Omental fat pad (tissue), 4 donors: ENCODE data around the gene PDE12. TPM values are rescaled to one million over a fixed set of nuclear protein-coding genes. Genes with fewer than 3 reads are reported as not detected.
"Not testable (repeated sequence)": the region's sequence is repeated elsewhere in the genome, so short reads cannot be mapped to it uniquely, and the experiment has no call there.

ENCODE experiments used
- ATAC-seq: fragments of 150-250 bp; one replicate; pipeline ENCODE4 v1.9.1; 2016; ENCODE audit warnings: mild to moderate bottlenecking, moderate library complexity; ENCODE audit not compliant: low FRiP score
- DNase-seq: peaks from one replicate; pipeline ENCODE4 v3.0.0-alpha.2; 2019; ENCODE audit warnings: low spot score
- small RNA-seq: library from RNA; depleted of rRNA; stranded (forward); fragments of <200 nt; gene quantifications from one replicate; pipeline ENCODE3, GENCODE V24; 2016
- total RNA-seq, 4 donors: library from RNA; depleted of rRNA; stranded (reverse); fragments of >200 nt; gene quantifications; one replicate each; pipeline ENCODE4 v1.1.0, GENCODE V29; 2016
- TF ChIP-seq, protein P1 (sequence below), 3 donors: fragments of 450-650 bp; IDR thresholded peaks; one replicate each; pipeline ENCODE4 v1.5.1; 2016 to 2017; ENCODE audit warnings: antibody characterized with exemption in 3 of 3, mild to moderate bottlenecking in 3 of 3, moderate library complexity in 2 of 3

The PDE12 gene
- total RNA-seq, 4 donors from 2014 or later: 14.8 to 61.2 (median 21.4) TPM

- TF ChIP-seq, protein P1, sequence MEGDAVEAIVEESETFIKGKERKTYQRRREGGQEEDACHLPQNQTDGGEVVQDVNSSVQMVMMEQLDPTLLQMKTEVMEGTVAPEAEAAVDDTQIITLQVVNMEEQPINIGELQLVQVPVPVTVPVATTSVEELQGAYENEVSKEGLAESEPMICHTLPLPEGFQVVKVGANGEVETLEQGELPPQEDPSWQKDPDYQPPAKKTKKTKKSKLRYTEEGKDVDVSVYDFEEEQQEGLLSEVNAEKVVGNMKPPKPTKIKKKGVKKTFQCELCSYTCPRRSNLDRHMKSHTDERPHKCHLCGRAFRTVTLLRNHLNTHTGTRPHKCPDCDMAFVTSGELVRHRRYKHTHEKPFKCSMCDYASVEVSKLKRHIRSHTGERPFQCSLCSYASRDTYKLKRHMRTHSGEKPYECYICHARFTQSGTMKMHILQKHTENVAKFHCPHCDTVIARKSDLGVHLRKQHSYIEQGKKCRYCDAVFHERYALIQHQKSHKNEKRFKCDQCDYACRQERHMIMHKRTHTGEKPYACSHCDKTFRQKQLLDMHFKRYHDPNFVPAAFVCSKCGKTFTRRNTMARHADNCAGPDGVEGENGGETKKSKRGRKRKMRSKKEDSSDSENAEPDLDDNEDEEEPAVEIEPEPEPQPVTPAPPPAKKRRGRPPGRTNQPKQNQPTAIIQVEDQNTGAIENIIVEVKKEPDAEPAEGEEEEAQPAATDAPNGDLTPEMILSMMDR (IDR thresholded peaks at IDR 0.05): no peak
- ATAC-seq: peak; percentile 98
- DNase-seq: peak; percentile 90
Measured at GRCh38 chr3:57597127-57597923, 41.3 kb downstream of the PDE12 start, which contains the start of gene ARF4. TSS of gene ARF4 (minus strand) at chr3:57597344. CDS start at chr3:57597140, 204 bp downstream.

DNA sequence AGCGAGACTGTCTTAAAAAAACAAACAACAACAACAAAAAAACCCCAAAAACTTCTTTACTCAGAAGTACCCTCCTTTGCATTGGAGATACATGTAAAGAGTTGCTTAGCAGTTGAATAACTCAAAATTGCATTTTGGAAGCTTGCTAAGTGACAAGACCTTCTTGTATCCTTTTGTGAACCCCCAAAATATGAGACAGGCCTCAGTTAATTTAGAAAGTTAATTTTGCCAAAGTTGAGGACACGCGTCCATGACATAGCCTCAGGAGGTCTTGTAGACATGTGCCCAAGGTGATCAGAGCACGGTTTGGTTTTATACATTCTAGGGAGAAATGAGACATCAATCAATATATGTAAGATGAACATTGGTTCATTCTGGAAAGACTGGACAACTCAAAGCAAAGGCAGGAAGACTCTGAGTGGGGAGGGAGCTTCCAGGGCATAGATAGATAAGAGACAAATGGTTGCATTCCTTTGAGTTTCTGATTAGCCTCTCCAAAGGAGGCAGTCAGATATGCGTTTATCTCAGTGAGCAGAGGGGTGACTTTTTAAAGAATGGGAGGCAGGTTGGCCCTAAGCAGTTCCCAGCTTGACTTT, 42.8 kb downstream of the PDE12 start:
- TF ChIP-seq, protein P1 (IDR thresholded peaks at IDR 0.05): no peak
- no peak for DNase-seq
- no peak for ATAC-seq

- ATAC-seq: no peak
- no peak for DNase-seq
- TF ChIP-seq, protein P1 (IDR thresholded peaks at IDR 0.05): no peak
Measured at GRCh38 chr3:57600195-57600594, 44.1 kb downstream of the PDE12 start.

GRCh38 chr3:57604971-57605370, 48.9 kb downstream of the PDE12 start:
- TF ChIP-seq, protein P1 (IDR thresholded peaks at IDR 0.05): no peak
- ATAC-seq (no peak), DNase-seq (no peak)

DNA sequence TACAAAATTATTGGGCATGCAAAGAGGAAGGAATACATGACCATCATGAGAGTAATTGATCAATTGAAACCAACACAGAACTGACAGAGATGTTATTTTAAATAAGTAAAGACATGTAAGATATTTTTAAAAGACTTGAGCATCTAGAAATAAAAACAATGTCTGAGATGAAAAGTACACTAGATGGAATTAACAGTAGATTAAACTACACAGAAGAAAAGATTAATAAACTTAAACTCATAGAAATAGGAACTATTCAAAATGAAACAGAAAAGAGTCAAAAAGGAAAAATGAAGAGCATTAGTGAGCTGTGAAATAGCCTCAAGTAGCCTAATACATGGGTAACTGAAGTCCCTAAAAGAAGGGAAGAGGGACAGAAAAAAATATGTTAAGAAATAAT, 49.6 kb downstream of the PDE12 start:
- no peak for DNase-seq
- TF ChIP-seq, protein P1 (IDR thresholded peaks at IDR 0.05): no peak
- ATAC-seq: no peak

GRCh38 chr3:57611870-57612269, 55.8 kb downstream of the PDE12 start:
- not testable (repeated sequence) for DNase-seq, ATAC-seq

GRCh38 chr3:57616233-57616632, 60.2 kb downstream of the PDE12 start:
- TF ChIP-seq, protein P1 (IDR thresholded peaks at IDR 0.05): no peak
- ATAC-seq: no peak
- no peak for DNase-seq

Small RNA genes lying within 50 kb of the gene (small RNA-seq; reads per million reads assigned to genes)
- not detected for gene RNU6-108P
- not detected for gene RNU6-1181P
- not detected for gene RNU6-483P

Other genes starting within 250 kb of the PDE12 start
- gene DNAH12, start 11.9 kb upstream of the PDE12 start, total RNA-seq: under 1 TPM in 3 of 4 donors, not detected in 1; 0.19 to 0.72 (median 0.31) TPM
- gene ARF4, start 41.1 kb downstream of the PDE12 start, total RNA-seq: 100 to 1,000 TPM in 3 of 4 donors, 10 to 100 TPM in 1; 92.4 to 209 (median 136) TPM
- 10 to 100 TPM; 20.8 to 62.7 (median 21.8) TPM for gene DENND6A, start 136.8 kb downstream of the PDE12 start, total RNA-seq
- gene SLMAP, start 200.0 kb downstream of the PDE12 start, total RNA-seq: 10 to 100 TPM; 42.7 to 72.7 (median 47.1) TPM